Measurements from ENCODE around the gene SIDT2.
"Not testable (repeated sequence)": the region's sequence is repeated elsewhere in the genome, so short reads cannot be mapped to it uniquely, and the experiment has no call there.

Gene SIDT2

GRCh38 chr11:117178210-117179034 is at the start of gene SIDT2:
Gene SIDT2 (plus strand): TSS chr11:117178743. CDS start chr11:117179264, 521 bp downstream.
- peak; percentile 87 for DNase-seq

DNA sequence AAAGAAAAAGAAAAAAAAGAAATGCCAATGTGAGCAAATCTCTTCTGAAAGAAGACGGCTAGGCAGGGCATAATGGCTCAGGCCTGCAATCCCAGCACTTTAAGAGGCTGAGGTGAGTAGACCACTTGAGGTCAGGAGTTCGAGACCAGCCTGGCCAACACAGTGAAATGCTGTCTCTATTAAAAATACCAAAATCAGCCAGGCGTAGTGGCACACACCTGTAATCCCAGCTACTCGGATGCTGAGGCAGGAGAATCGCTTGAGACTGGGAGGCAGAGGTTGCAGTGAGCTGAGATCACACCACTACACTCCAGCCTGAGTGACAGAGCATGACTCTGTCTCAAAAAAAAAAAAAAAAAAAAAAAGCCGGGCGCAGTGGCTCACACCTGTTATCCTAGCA is 48.1 kb upstream of the SIDT2 start:
- not testable (repeated sequence) for DNase-seq

GRCh38 chr11:117130879-117131278 is 47.7 kb upstream of the SIDT2 start:
- no peak for DNase-seq

GRCh38 chr11:117134431-117134830 is 44.1 kb upstream of the SIDT2 start:
- DNase-seq = no peak

DNA sequence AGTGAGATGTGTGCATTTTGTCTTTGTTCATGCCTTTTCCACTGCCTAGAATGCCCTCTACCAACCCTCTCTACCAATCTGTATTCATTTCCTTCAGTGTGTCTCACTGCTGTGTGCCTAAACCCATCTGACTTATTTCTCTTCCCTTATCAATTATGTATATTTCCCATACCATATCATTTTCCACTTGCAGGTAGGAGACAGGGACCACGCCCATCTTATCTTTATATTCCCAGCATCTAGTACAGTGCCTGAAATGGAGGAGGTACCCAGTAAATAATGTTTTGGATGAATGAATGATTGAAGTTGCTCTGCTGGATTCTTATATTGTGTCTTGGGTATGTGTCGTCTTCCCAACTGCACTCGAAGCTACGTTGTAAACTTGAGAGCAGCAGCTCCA is 43.6 kb upstream of the SIDT2 start:
- not testable (repeated sequence) for DNase-seq

DNA sequence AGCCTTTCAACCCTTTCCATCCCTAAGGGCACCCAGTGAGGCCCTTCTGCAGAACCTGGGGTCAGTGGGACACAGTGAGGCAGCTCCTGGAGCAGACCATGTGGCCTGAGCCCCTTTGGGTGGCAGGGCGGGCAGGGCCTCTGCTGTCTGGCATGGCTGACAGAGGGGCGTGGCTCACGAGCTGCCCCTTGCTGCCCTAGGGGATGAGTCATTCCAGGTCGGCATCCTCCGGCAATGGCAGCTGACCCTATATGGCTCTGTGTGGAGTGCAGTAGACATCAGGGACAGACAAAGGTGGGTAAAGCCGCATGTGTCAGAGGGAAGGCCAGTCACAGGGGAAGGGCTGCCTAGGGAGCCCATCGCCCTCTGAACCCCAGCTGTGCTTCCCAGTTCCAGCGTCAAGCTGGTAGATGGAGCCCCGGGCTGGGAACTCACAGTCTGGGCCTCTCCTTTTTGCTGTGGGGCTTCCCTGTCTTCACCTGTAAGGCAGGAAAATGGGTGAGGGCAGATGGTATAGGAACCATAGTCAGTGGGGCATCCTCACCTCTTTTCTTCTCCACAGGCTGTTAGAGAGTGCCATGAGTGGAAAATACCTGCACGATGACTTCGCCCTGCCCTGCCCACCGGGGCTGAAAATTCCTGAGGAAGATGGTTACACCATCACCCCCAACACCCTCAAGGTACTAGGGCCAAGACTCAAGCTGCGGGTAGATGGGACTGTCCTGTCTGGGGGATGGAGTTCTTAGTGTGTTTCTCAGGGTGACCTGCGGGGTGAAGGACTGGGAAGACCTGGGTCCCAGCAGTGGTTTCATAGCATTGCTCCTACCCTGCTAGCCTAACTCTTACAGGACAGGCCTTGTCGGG is 41.1 kb upstream of the SIDT2 start:
- DNase-seq = not testable (repeated sequence)

DNA sequence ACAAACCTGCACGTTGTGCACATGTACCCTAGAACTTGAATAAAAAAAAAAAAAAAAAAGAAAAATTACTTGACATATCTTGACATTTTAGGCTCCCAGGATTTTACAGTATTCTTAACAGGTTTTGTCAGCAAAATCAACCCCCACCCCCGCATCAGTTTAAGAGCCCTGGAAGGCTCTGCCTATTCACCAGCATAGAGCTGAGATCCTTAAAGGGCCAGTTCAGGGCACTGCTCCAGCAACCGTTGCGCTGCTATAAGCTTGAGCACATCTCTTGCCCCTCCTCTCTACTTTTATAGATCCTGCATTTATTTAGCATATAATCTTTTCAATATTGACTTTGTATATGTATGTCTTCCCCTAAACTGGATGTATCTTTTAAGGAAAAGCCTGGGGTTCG is 35.2 kb upstream of the SIDT2 start:
- peak; percentile 32 for DNase-seq

DNA sequence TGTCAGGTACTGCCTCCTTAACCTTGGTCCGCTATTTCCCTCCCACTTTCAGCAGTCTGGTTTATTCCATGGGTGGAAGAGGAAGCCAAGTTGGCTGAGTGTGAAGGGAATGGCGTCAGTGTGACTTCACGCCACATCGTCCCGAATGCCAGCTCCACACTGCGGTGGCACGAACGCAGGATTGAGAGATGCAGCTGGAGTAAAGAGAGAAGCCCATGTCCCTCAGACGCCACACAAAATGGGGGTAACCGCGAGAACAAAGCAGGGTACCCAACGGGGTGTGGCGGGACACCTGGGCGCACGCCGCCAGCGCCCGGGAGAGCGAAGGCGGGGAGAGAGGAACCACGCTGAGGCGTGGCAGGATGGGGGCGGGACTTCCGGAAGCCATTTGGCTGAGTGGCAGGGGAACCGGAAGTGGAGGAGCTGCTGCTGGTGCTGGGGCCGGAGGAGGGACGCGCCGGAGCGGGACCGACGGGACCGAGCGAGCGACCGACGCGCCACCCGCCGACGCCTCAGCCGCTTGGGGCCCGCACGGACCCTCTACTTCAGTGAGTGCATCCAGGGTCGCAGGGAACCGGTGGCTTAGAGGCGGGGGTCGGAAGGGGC is 34.6 kb upstream of the SIDT2 start, which contains the start of gene PAFAH1B2:
Gene PAFAH1B2, plus strand, starts transcription at position 417 of the 606 bp plus-strand sequence. CDS start 8,161 bp downstream, outside the sequence.
- DNase-seq = peak; percentile 95

GRCh38 chr11:117144477-117145392 is 33.8 kb upstream of the SIDT2 start:
- peak; percentile 20 for DNase-seq

- DNase-seq = no peak
Observed at GRCh38 chr11:117145393-117145761, 33.2 kb upstream of the SIDT2 start.

- DNase-seq = no peak
Observed at GRCh38 chr11:117146521-117146920, 32.0 kb upstream of the SIDT2 start.

DNA sequence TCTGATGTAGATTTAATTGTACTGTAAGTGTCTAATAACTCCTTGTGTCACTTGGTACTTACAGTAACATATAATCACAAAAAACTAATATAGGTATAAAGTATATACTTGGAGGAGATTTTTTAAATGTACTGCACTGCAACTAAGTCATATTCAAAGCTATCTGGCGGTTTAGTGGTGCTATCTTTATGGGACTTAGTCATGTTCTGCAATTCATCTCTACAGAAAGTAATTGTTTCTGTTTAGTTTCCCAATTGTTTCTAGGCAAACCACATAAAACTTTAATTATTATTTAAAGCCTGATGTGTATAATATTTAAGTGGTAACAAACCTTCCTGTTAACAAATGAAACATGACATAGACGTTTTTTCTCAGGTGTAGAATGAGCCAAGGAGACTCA is 26.5 kb upstream of the SIDT2 start:
- DNase-seq = no peak

GRCh38 chr11:117154468-117154867 is 24.1 kb upstream of the SIDT2 start:
- DNase-seq = no peak

DNA sequence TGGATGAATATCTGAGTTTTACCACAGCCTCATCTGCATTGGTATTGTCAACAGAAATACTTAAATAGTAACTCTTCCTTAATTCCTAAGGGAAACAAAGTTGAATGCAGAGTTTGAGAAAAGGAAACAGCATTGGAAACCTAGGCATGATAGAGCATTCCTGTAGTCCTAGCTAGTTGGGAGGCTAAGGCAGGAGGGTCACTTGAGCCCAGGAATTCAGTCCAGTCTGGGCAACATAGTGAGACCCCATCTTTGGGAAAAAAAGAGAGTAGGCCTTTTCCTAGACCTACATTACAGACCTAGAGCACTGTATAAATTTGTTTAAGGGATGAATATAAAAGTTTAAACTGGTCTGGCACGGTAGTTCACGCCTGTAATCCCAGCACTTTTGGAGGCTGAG is 21.0 kb upstream of the SIDT2 start:
- DNase-seq = no peak

GRCh38 chr11:117159892-117160291 is 18.7 kb upstream of the SIDT2 start:
- DNase-seq = no peak

- DNase-seq = no peak
Observed at GRCh38 chr11:117160826-117161225, 17.7 kb upstream of the SIDT2 start.

GRCh38 chr11:117166491-117166890 is 12.1 kb upstream of the SIDT2 start:
- no peak for DNase-seq

DNA sequence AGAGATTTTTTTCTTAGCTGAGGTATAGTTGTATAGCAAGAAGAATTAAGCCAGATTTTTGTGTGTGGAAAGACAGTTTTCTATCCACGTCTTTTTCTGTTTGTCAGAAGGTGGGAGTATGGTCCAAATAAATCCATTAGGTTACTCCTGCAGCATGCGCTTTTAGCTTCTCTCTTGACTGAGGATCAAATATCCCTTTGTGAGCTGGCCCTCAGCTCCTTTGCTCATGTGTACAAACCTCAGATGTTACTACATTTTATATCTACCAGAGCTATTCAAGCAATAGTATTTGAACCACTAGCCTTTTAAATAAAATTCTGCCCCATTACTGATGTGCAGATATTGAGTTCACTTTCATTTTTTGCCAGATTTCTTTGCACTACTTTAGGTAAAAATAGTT is 8.8 kb upstream of the SIDT2 start:
- no peak for DNase-seq

DNA sequence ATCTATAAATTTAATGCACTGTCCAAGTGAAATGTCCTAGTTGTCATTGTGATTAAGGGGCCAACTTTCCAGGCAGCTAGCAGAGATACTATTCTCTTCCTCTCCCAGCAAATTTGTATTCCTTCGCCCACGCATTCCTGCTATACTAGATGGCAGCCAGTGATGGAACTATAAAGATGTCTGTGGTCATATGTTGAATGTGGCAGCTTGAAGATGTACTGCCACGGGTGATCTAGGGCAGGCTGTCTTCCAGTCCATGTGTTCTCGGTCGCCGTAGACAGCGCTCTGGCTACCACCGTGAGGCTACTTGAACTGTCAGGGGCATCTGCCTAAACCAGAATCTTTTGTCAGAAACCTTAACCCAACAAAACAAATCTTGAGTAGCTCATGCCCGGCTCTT is 8.3 kb upstream of the SIDT2 start:
- DNase-seq = no peak

GRCh38 chr11:117171007-117171403 is 7.5 kb upstream of the SIDT2 start:
- DNase-seq = no peak

- no peak for DNase-seq
Observed at GRCh38 chr11:117171404-117172061, 7.0 kb upstream of the SIDT2 start.
